NCI-H1930 (cell line): ENCODE measurements around the gene MORN3.

Experiments used
- DNase-seq, 2 experiments: peaks; one replicate each; lab custom pipeline; 2025; lab: John Stamatoyannopoulos, UW

MORN3 gene

DNA sequence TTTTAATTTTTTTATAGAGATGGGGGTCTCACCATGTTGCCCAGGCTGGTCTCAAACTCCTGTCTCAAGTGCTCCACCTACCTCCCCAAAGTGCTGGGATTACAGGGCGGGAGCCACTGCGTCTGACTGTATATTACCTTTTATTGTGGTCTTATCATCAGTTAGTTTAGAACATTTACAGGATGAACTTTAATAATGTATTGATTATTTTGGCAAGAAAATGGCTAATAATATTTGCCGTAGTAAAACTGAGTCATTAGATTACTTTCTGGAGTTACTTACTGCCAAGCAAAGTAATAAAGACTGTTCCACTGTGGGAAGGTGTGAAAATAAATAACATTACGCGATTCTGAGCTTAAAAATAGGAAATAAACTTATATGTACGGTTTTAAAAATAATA, 66.7 kb downstream of the MORN3 start:
- DNase-seq = no peak

DNA sequence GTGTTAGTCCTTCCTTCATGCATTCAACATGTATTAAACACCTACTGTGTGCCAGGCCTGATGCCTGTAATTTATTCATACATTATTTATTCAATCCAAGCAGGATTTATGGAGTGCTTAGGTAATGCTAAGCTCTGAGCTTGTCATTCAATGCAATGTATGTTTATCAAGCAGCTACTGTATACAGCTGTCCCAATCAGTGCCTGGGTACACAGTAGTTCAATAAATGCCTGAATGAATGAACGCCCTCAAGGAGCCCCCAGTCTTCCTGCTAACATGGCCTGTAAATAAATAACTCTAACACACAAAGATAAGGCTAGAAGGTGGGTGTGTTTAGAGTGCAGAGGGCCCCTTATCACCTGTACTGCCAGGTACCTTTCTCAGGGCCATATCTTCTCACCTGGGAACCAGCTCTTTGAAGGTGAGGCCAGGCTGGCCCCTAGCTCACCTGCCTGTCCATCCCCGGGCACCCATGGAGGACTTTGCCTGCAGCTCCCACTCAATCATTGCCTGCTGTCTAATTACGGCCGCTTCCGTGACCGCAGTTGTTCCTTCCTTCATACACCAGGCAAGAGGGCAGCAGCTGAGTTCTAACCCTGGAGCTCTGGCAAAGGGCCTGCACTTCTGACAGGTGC, 68.6 kb downstream of the MORN3 start:
- DNase-seq = no peak
